Activated CD8-positive, alpha-beta T cell treated with anti-CD3 and anti-CD28 coated beads for 36 hours (primary cell): ENCODE measurements around the gene MRPL46. TPM values are rescaled to one million over a fixed set of nuclear protein-coding genes. Genes with fewer than 3 reads are reported as not detected.

ENCODE experiments used
- ATAC-seq: fragments of 200-7000 bp; cut with Tn5 transposase; one replicate; pipeline ENCODE4 v1.10.0; 2021; ENCODE audit warnings: mild to moderate bottlenecking, moderate library complexity
- CTCF ChIA-PET: fragments of 350-600 bp; sonication (Branson Sonifier 250); formaldehyde crosslinking; loops from one replicate; lab custom pipeline; 2021; ENCODE audit warnings: antibody characterized with exemption; lab: Charles Lee
- POLR2A ChIA-PET: fragments of 350-600 bp; sonication (Branson Sonifier 250); formaldehyde crosslinking; loops from one replicate; lab custom pipeline; 2021; ENCODE audit warnings: antibody characterized with exemption; lab: Charles Lee
- DNase-seq: peaks from one replicate; pipeline ENCODE4 v3.0.0-alpha.2; 2020
- H3K27ac Mint-ChIP-seq: one replicate; pipeline ENCODE4 v1.8.0; 2021; ENCODE audit warnings: mild to moderate bottlenecking, mixed read lengths
- H3K27me3 Mint-ChIP-seq: one replicate; pipeline ENCODE4 v1.8.0; 2021; ENCODE audit warnings: mixed read lengths
- H3K36me3 Mint-ChIP-seq: one replicate; pipeline ENCODE4 v1.8.0; 2021; ENCODE audit warnings: low read depth, mixed read lengths
- H3K4me1 Mint-ChIP-seq: one replicate; pipeline ENCODE4 v1.8.0; 2021; ENCODE audit warnings: low read depth, mixed read lengths
- H3K4me3 Mint-ChIP-seq: one replicate; pipeline ENCODE4 v1.8.0; 2021; ENCODE audit warnings: mild to moderate bottlenecking, moderate library complexity, mixed read lengths
- H3K9me3 Mint-ChIP-seq: one replicate; pipeline ENCODE4 v1.8.0; 2021; ENCODE audit warnings: mixed read lengths
- CTCF ChIP-seq: fragments of 200-600 bp; IDR thresholded peaks from one replicate; pipeline ENCODE4 v1.8.0; 2022; ENCODE audit warnings: antibody characterized with exemption, mild to moderate bottlenecking
- intact Hi-C: fragments of 100-400 bp; cut with micrococcal nuclease; formaldehyde crosslinking; loops from one replicate; pipeline ENCODE4 v1.10.0; 2022
- total RNA-seq, 2 experiments: library from RNA; stranded (reverse); gene quantifications; one replicate each; pipeline ENCODE4 v1.2.3, GENCODE V29; 2021

Gene MRPL46
- total RNA-seq, 2 experiments from 2014 or later = 34.4 to 35.0 TPM

GRCh38 chr15:88498996-88499395 lies 31.8 kb upstream of the MRPL46 start:
- no peak overlapping the region for H3K4me3 Mint-ChIP-seq
- DNase-seq (no peak), ATAC-seq (no peak)
- no peak overlapping the region for H3K27ac Mint-ChIP-seq
- peaks cover 3% of the 10 kb centered on the region for H3K36me3 Mint-ChIP-seq
- POLR2A ChIA-PET = no interaction called here
- intact Hi-C loops = no loop called here
- no peaks in the 10 kb centered on the region for H3K27me3 Mint-ChIP-seq
- no peaks in the 10 kb centered on the region for H3K4me1 Mint-ChIP-seq
- CTCF ChIA-PET = interaction anchor here (1.0 kb wide), 1 partner anchor 22 kb away, joined by 3 read pairs; no protein-coding TSS in a partner anchor
- H3K9me3 Mint-ChIP-seq = no peaks in the 10 kb centered on the region
- no peak for TF ChIP-seq CTCF

- CTCF ChIA-PET = no interaction called here
- no peak for ATAC-seq
- Mint-ChIP-seq H3K27ac (no peak overlapping the region), H3K9me3 (no peaks in the 10 kb centered on the region), H3K36me3 (peaks cover 2% of the 10 kb centered on the region), H3K27me3 (no peaks in the 10 kb centered on the region), H3K4me1 (no peaks in the 10 kb centered on the region), H3K4me3 (no peak overlapping the region)
- intact Hi-C loops = no loop called here
- no peak for TF ChIP-seq CTCF
- POLR2A ChIA-PET = no interaction called here
- no peak for DNase-seq
Measured at GRCh38 chr15:88497109-88497765, 30.0 kb upstream of the MRPL46 start.

- no peak overlapping the region for H3K27ac Mint-ChIP-seq
- H3K9me3 Mint-ChIP-seq = no peaks in the 10 kb centered on the region
- ChIA-PET POLR2A (no interaction called here), CTCF (no interaction called here)
- H3K4me3 Mint-ChIP-seq = no peak overlapping the region
- H3K36me3 Mint-ChIP-seq = no peaks in the 10 kb centered on the region
- TF ChIP-seq CTCF = no peak
- ATAC-seq = no peak
- intact Hi-C loops = no loop called here
- DNase-seq = no peak
- H3K27me3 Mint-ChIP-seq = no peaks in the 10 kb centered on the region
- H3K4me1 Mint-ChIP-seq = peaks cover 3% of the 10 kb centered on the region
Measured at GRCh38 chr15:88493844-88494243, 26.7 kb upstream of the MRPL46 start.

GRCh38 chr15:88491158-88491557 lies 24.0 kb upstream of the MRPL46 start:
- POLR2A ChIA-PET = no interaction called here
- no peak for TF ChIP-seq CTCF
- Mint-ChIP-seq H3K9me3 (no peaks in the 10 kb centered on the region), H3K4me1 (peaks cover 3% of the 10 kb centered on the region), H3K4me3 (no peak overlapping the region), H3K27me3 (no peaks in the 10 kb centered on the region), H3K27ac (no peak overlapping the region), H3K36me3 (no peaks in the 10 kb centered on the region)
- ATAC-seq = no peak
- CTCF ChIA-PET = no interaction called here
- intact Hi-C loops = no loop called here
- DNase-seq = no peak

GRCh38 chr15:88490036-88490435 lies 22.8 kb upstream of the MRPL46 start:
- ATAC-seq = no peak
- peaks cover 3% of the 10 kb centered on the region for H3K4me1 Mint-ChIP-seq

More at GRCh38 chr15:88490036-88490435, 22.8 kb upstream of the MRPL46 start:
- no peak for TF ChIP-seq CTCF
- ChIA-PET POLR2A (no interaction called here), CTCF (no interaction called here)
- no peak for DNase-seq
- Mint-ChIP-seq H3K4me3 (no peak overlapping the region), H3K27me3 (no peaks in the 10 kb centered on the region), H3K27ac (no peak overlapping the region), H3K36me3 (no peaks in the 10 kb centered on the region), H3K9me3 (no peaks in the 10 kb centered on the region)
- intact Hi-C loops = no loop called here
